Esophagus mucosa (tissue), 1 donor: ENCODE data around the gene KRT77. TPM values are rescaled to one million over a fixed set of nuclear protein-coding genes. Genes with fewer than 3 reads are reported as not detected.
"Not testable (repeated sequence)": the region's sequence is repeated elsewhere in the genome, so short reads cannot be mapped to it uniquely, and the experiment has no call there.

Experiments used
- ATAC-seq: fragments of 200-7000 bp; cut with Tn5 transposase; one replicate; pipeline ENCODE4 v1.9.1; 2020
- total RNA-seq: library from RNA; stranded (reverse); gene quantifications from one replicate; pipeline ENCODE4 v1.2.4, GENCODE V29; 2023
- donor health status: DM: yes; HTN: yes; CAD: no.

The KRT77 gene
- total RNA-seq, 1 donor from 2014 or later: not detected

DNA sequence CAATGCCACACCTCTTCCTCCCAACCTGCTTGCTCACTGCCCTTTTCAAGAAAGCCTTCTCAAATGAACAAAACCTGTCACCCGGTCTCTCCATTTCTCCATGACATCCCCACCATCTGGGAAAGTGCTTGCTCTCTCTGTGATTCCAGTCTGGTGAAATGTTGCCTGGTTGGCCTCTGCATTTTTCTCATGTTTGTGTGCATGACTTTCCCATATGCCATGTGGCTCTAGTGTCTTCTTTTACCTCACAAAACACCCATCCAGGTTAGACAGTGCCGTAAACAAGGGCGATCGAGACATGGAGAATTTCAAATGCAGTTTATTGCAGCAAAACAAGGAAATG is 28.9 kb downstream of the KRT77 start:
- no peak for ATAC-seq

GRCh38 chr12:52673713-52674432 is 29.5 kb downstream of the KRT77 start:
- no peak for ATAC-seq

DNA sequence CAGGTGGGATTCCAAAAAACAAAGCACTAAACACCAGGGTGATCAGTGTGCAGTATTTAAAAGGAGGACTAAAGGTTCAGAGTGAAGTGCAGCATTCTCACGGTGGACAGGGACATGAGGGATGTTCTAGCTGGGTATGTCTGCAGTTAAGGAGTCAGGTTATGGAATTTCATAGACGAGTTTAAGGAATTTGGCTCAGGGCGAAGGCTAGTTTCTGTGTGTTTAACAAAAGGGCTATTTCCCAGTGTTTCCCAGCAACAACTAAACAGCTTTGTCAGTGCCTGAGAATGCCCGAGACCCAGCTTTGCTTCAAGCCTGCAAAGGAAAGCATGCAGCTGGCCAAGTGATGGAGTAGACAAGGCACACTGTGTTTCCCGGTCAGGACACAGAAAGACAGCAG is 30.1 kb downstream of the KRT77 start:
- ATAC-seq: no peak

DNA sequence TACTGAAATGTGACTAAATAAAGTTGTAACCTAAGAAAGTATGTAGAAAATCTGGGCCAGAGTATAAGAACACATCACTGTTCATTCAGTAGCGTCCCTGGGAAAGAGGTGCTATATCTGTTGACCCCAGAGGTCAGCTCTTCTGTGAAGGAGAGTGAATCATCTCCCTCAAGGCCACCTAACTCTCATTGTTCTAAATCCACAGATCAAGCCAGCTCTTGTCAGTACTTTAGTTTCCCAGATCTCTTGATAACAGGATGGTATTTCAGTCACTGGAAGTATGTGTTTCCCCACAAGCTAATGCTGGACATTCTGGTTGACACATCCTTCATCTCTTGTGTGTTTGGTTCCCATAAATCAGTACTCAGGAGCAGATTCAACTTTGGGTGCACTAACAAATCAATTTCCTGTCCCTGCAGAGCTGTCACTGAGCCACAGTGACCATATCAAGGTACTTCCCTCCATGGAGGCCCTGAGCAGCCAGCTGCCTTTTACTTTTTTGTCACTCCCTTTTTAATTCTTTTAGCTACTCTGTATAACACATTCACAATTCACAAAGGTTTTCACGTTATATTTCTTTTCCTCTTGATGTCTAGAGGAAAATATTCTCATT is 30.9 kb downstream of the KRT77 start:
- peak; percentile 20 for ATAC-seq

- no peak for ATAC-seq
These were observed 32.4 kb downstream of the KRT77 start for GRCh38 chr12:52670961-52671360.

DNA sequence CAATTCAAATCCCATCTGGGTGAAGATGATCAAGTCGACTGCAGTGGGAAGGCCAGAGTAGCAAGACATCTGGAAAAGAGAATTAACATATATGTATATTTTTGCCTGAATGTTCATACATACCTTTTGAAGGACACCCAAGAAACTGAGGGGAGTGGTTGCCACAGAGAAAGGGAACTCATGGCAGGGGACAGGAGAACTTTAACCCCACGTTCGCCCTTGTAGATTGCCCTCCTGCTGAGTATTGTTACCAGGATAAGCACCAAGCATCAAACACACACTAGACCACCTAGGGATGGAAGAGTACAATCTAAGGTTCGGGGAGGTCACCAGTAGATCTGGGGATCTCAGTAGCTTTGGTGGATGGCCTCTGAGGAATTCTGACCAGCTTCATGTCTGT is 32.8 kb downstream of the KRT77 start:
- ATAC-seq: no peak

DNA sequence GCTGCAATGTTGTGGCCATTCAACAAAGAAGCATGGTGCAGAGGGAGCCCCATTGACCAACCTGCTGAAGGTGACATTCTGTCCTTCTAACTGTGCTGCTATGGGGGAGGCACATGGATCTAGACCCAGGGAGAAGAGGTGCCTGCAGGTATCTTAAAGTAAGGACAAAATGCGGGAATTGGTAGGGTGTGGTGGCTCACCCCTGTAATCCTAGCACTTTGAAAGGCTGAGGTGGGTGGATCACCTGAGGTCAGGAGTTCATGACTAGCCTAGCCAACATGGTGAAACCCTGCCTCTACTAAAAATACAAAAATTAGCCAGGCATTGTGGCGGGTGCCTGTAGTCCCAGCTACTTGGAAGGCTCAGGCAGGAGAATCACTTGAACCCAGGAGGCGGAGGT is 33.4 kb downstream of the KRT77 start:
- ATAC-seq: not testable (repeated sequence)

DNA sequence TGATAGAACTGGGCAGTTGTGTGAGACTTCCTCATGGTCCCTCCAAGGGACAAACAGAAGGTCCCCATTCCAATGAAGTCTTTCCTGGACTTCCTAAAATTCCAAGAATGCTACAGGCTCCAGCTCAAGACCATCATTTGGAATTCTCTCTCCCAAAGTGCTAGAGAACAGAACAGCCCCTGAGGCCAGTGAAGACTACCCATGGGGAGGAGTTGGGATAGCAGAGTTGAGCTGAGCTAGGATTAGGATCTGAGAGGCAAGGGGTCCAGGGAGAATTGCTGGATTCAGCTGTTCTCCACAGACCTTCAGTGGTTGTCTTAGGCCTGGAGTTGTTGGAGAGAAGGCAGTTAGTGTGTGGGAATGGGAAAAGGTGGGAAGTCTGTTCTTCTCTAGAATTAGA is 33.9 kb downstream of the KRT77 start:
- ATAC-seq: no peak

DNA sequence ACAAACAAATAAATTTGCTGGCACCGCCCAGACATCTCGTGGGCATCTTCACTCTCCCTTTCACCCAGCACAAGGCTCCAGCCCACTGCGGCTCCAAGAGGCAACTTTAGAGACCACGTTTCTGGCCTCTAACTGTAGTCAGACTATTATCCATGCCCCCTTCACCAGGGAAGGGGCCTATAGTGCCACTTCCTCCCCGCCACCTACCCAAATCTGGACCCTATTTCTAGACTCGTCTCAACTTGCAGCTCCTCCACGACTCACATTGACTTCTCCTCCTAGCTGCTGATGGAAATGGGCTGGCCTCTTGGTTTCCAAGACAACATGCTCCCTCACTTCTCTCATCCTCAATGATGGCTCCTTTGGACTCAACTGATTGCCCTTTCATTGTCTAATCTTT is 35.4 kb downstream of the KRT77 start:
- ATAC-seq: no peak

DNA sequence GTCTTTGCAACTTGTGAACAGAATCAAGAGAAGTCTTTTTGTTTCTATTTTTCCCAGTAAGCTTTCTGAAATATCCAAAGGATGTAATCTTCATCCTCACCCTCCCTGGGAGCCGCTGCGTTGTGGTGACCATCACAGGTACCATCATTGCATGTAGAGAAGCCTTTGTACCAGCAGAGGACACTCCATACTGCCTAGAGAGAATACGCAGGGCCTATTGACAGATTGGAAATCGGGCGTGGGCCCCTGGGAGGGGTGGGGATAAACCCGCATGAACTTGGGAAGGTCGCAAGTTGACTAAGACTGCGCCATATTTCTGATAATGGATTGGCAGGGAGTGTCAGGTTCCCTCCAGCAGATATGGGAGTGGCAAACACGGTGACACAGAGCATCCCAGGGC is 35.8 kb downstream of the KRT77 start:
- peak; percentile 30 for ATAC-seq

DNA sequence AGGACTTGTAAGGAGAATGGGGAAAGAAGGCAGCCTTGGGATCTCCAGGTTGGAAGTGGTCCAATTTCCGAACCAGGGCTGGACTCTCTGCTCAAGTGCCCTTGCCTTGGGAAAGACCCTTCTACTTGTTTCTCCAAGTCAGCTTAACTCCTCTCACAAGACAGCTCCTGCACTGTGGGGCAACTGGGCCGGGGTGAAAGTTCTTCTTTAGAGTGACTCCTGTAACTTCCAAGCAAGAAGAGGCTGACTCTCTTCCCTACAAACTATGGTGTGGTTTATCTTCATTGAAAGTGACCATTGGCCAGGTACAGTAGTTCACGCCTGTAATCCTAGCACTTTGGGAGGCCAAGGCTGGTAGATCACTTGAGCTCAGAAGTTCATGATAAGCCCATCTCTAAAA is 36.9 kb downstream of the KRT77 start:
- no peak for ATAC-seq

DNA sequence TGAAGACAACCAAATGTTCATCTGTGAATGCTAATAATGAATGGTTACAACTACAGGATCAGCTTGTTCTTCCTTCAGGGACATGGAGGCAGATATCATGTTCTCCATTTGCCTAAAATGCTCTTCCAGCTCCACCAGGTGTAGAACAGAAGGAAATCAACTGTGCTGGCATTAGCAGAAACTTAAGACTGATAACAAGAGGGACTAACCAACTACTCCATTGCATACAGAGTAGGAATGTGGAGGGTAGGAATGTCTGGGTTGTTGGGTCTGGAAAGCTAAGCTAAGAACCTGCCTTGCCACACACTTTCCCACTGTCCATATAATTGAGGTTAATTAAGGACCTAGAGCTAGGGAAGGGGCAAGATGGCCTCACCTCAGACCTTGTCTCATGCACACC is 39.9 kb downstream of the KRT77 start:
- ATAC-seq: no peak

DNA sequence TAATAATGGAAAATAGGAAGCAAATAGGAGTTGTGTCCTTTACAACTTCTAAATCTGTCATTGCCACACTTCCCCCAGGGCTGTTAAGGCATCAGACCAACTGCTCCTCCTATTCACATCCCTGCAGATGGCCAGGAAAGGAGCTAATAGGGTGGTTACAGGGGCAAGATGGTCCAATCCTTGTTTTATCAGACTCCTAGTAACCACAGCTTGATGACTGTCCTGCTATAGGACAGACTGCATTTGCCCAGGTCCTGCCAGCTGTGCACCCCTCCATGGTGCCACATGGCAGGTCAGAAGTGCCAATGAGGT is 40.5 kb downstream of the KRT77 start:
- ATAC-seq: no peak

GRCh38 chr12:52662093-52662917 is 41.0 kb downstream of the KRT77 start:
- ATAC-seq: no peak

- ATAC-seq: no peak
These were observed 41.7 kb downstream of the KRT77 start for GRCh38 chr12:52661668-52662067.

DNA sequence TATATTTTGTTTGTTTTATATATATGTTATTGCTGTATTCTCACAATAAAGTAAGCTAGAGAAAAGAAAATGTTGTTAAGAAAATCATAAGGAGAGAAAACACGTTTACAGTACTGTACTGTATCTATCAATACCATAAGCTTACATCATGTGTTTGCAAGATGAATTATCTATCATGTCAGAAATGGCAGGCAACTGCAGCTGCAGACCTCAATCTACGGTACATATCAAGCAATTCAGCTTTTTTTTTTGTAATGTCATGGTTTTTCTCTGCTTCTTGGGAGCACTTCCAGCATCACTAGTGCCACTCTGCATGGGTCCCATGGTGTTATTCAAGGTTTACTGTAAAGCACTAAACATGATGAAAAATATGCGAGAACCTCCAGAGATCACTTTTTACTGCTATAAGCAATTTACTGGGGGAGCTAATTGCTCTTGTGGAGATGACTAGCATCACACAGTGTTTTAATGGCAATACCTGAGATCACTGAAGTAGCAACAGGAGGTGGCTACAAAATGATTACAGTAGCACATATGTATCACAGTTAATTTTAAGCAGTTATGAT is 42.3 kb downstream of the KRT77 start:
- no peak for ATAC-seq

DNA sequence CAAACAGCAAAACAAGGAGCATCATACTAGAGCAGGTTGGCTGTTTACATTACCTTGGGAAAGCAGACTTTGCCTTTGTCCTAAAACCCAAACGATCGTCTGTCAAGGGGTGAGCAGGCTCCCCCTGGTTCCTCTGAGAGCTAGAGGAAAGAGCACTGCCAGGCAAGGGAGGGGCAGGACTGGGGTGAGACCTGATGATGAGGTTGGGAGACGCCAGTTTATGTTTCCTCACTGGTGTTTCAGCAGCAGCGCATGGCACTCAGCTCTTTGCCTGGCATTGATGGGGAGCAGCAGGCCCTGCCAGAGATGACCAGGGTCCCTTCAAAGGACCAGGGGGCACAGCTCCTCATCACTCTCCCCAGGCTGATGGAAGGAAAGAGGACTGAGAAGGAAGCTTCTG is 43.4 kb downstream of the KRT77 start:
- ATAC-seq: no peak

- no peak for ATAC-seq
These were observed 43.9 kb downstream of the KRT77 start for GRCh38 chr12:52659395-52659794.

- no peak for ATAC-seq
These were observed 45.1 kb downstream of the KRT77 start for GRCh38 chr12:52658196-52658595.

- ATAC-seq: no peak
These were observed 45.9 kb downstream of the KRT77 start for GRCh38 chr12:52657250-52657902.

DNA sequence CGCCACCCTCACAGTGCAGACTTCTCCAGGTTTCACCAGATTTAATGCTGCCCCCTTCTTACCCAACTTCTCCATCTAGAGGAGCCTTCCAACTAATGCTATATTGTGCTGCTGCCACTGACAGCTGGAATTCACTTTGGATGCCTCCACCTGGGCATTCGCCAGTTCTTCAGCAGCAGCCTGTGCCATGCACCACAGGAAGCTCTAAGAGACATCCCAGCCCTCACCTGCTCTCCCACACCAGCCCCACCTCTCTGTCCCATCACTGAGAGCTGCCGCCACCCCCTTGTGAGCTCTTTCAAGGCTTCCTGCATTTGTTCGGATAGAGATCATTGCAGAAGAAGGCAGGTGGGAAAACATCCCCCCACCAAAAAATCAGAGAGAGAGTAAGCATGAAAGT is 46.7 kb downstream of the KRT77 start:
- ATAC-seq: no peak

- ATAC-seq: peak; percentile 44
These were observed 47.6 kb downstream of the KRT77 start for GRCh38 chr12:52655720-52656124.

DNA sequence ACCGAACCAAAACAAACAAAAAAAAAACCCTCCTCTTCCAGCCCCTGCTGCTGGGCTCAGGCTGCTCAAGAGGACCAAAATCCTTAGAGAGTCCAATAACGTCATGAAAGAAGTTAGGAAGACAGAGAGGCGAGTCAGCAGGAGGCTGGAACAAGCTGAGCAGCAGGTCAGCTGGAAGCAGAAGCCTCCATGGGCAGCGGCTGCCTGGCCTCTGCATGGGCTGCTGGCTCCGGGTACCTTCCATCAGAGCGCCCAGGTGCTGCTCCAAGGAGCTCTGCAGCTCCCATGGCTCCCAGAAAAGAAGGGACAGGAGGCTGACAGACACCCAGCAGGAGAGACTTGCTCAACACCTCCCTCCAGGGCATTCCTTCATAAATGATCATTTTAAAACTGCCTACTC is 48.1 kb downstream of the KRT77 start:
- ATAC-seq: peak; percentile 37
